ENCODE data around the gene KCNIP1. TPM values are rescaled to one million over a fixed set of nuclear protein-coding genes. Genes with fewer than 3 reads are reported as not detected.

Gene KCNIP1
- polyA plus RNA-seq, 12 donors = 2.4 to 6.0 (median 3.4) TPM; not detected in 2

GRCh38 chr5:170563824-170564567 lies 60.2 kb downstream of the KCNIP1 start:
- no peak for DNase-seq

GRCh38 chr5:170565072-170565471 lies 61.3 kb downstream of the KCNIP1 start:
- DNase-seq = no peak

GRCh38 chr5:170569101-170569500 lies 65.3 kb downstream of the KCNIP1 start:
- no peak for DNase-seq

- DNase-seq = no peak
Observed at GRCh38 chr5:170570476-170570875, 66.7 kb downstream of the KCNIP1 start.

- DNase-seq = no peak
Observed at GRCh38 chr5:170571281-170571731, 67.5 kb downstream of the KCNIP1 start.

- DNase-seq = peak; percentile 63
Observed at GRCh38 chr5:170571875-170572852, 68.3 kb downstream of the KCNIP1 start.

GRCh38 chr5:170573114-170573513 lies 69.3 kb downstream of the KCNIP1 start:
- DNase-seq = no peak

- no peak for DNase-seq
Observed at GRCh38 chr5:170573660-170574059, 69.8 kb downstream of the KCNIP1 start.

GRCh38 chr5:170576602-170577535 lies 73.0 kb downstream of the KCNIP1 start:
- DNase-seq = no peak

GRCh38 chr5:170579601-170580000 lies 75.8 kb downstream of the KCNIP1 start:
- no peak for DNase-seq

- DNase-seq = no peak
Observed at GRCh38 chr5:170581211-170581610, 77.4 kb downstream of the KCNIP1 start.

GRCh38 chr5:170582644-170583330 lies 79.0 kb downstream of the KCNIP1 start:
- DNase-seq = no peak

- no peak for DNase-seq
Observed at GRCh38 chr5:170584003-170584402, 80.2 kb downstream of the KCNIP1 start.

GRCh38 chr5:170584450-170585058 lies 80.7 kb downstream of the KCNIP1 start:
- no peak for DNase-seq

GRCh38 chr5:170585273-170585948 lies 81.6 kb downstream of the KCNIP1 start:
- no peak for DNase-seq

GRCh38 chr5:170587808-170588207 lies 84.0 kb downstream of the KCNIP1 start:
- DNase-seq = no peak

GRCh38 chr5:170589643-170590042 lies 85.8 kb downstream of the KCNIP1 start:
- no peak for DNase-seq

GRCh38 chr5:170590566-170590965 lies 86.7 kb downstream of the KCNIP1 start:
- DNase-seq = no peak

GRCh38 chr5:170591054-170591453 lies 87.2 kb downstream of the KCNIP1 start:
- no peak for DNase-seq

Data from muscle of arm (tissue), 12 donors.